A549 (cell line): ENCODE results near the gene C1orf105. TPM values are rescaled to one million over a fixed set of nuclear protein-coding genes. Genes with fewer than 3 reads are reported as not detected.

ENCODE experiments used
- ATAC-seq, 2 experiments: fragments of 200-7000 bp in 1 of 2; fragments of >200 bp in 1 of 2; cut with Nextera tagmentation in 1 of 2; cut with Tn5 transposase in 1 of 2; 3 replicates each; pipeline versions ENCODE4 v1.8.0 to v1.9.1; 2018 to 2020; ENCODE audit warnings: mild to moderate bottlenecking in 1 of 2, moderate library complexity in 1 of 2
- CTCF ChIA-PET: fragments of 300-600 bp; sonication (Branson Sonifier 250); formaldehyde crosslinking; extraction: SDS; loops from one replicate; lab custom pipeline; 2021; ENCODE audit warnings: antibody characterized with exemption, inconsistent platforms; lab: Yijun Ruan, JAX
- POLR2A ChIA-PET: fragments of 350-600 bp; formaldehyde crosslinking; extraction: SDS; loops from one replicate; lab custom pipeline; 2021; ENCODE audit warnings: antibody characterized with exemption, inconsistent platforms; lab: Yijun Ruan, JAX
- DNase-seq, 2 experiments: peaks; one replicate each; pipeline versions ENCODE4 v3.0.0 to v3.0.0-alpha.2; 2011 to 2016; ENCODE audit warnings: low read depth in 1 of 2, low spot score in 1 of 2
- FAIRE-seq: peaks from 2 replicates; lab custom pipeline; 2011; peaks lifted over from hg19 to GRCh38; lab: Jason Lieb, UNC
- H3K27ac ChIP-seq, 2 experiments: fragments of >200 bp; sonication (Bioruptor Twin); formaldehyde crosslinking; 3 replicates each; pipeline ENCODE4 v1.5.1; 2016 to 2017
- H3K4me1 ChIP-seq: fragments of >200 bp; sonication (Bioruptor Twin); formaldehyde crosslinking; 3 replicates; pipeline ENCODE4 v1.6.1; 2016
- H3K4me2 ChIP-seq: fragments of >200 bp; sonication (Bioruptor Twin); formaldehyde crosslinking; 3 replicates; pipeline ENCODE4 v1.6.1; 2016
- H3K4me3 ChIP-seq: fragments of >200 bp; sonication (Bioruptor Twin); formaldehyde crosslinking; 3 replicates; pipeline ENCODE4 v1.5.1; 2016
- H3K9me3 ChIP-seq: fragments of >200 bp; sonication (Bioruptor Twin); formaldehyde crosslinking; 3 replicates; pipeline ENCODE4 v1.6.1; 2016
- BCL3 ChIP-seq: fragments of >200 bp; sonication (Bioruptor Twin); formaldehyde crosslinking; IDR thresholded peaks from 3 replicates; pipeline ENCODE4 v1.6.1; 2016
- CBX8 ChIP-seq: fragments of 200-600 bp; sonication (generic); IDR thresholded peaks from 2 replicates; pipeline ENCODE4 v1.6.1; 2016
- CEBPB ChIP-seq, 2 experiments: fragments of >200 bp in 1 of 2; sonication (Bioruptor Twin) in 1 of 2; formaldehyde crosslinking in 1 of 2; IDR thresholded peaks; 2 replicates each; pipeline ENCODE4 v1.6.1; 2012 to 2016
- CHD4 ChIP-seq: fragments of 200-600 bp; sonication (generic); IDR thresholded peaks from 2 replicates; pipeline ENCODE4 v1.6.1; 2016; ENCODE audit warnings: antibody characterized with exemption, mild to moderate bottlenecking, borderline replicate concordance
- ELK1 ChIP-seq: fragments of 150-350 bp; IDR thresholded peaks from 2 replicates; pipeline ENCODE4 v1.6.1; 2014; ENCODE audit warnings: low read depth, mild to moderate bottlenecking, low read length
- FOSB ChIP-seq: fragments of 250-450 bp; sonication (Bioruptor Pico); IDR thresholded peaks from 2 replicates; pipeline ENCODE4 v1.5.0; 2020; ENCODE audit warnings: mild to moderate bottlenecking, moderate library complexity
- HOXB13 ChIP-seq: fragments of 250-450 bp; sonication (Bioruptor Pico); IDR thresholded peaks from 2 replicates; pipeline ENCODE4 v1.5.0; 2020; ENCODE audit warnings: low read depth, mild to moderate bottlenecking, moderate library complexity
- HOXB5 ChIP-seq: fragments of 250-450 bp; sonication (Bioruptor Pico); IDR thresholded peaks from 2 replicates; pipeline ENCODE4 v1.5.0; 2020; ENCODE audit warnings: mild to moderate bottlenecking, moderate library complexity
- KDM5A ChIP-seq: fragments of 200-600 bp; sonication (generic); IDR thresholded peaks from 2 replicates; pipeline ENCODE4 v1.6.1; 2016; ENCODE audit warnings: antibody characterized with exemption, mild to moderate bottlenecking
- MAZ ChIP-seq: fragments of 150-350 bp; IDR thresholded peaks from 2 replicates; pipeline ENCODE4 v1.6.1; 2014; ENCODE audit warnings: antibody characterized with exemption, low read depth, low read length, borderline replicate concordance
- MYC ChIP-seq: IDR thresholded peaks from 2 replicates; pipeline ENCODE4 v1.6.1; 2012; ENCODE audit warnings: mild to moderate bottlenecking, inconsistent platforms, low read length, improper control_type of control experiment, borderline replicate concordance
- NPAS2 ChIP-seq: fragments of 250-450 bp; sonication (Bioruptor Pico); IDR thresholded peaks from 2 replicates; pipeline ENCODE4 v1.8.0; 2022; ENCODE audit warnings: mild to moderate bottlenecking, moderate library complexity, borderline replicate concordance
- NR3C1 ChIP-seq: fragments of >200 bp; sonication (Bioruptor Twin); formaldehyde crosslinking; IDR thresholded peaks from 3 replicates; pipeline ENCODE4 v1.6.1; 2017
- PHF8 ChIP-seq: fragments of 200-600 bp; sonication (generic); IDR thresholded peaks from 2 replicates; pipeline ENCODE4 v1.6.1; 2016; ENCODE audit warnings: low read depth, mild to moderate bottlenecking, antibody characterized with exemption, moderate library complexity, borderline replicate concordance
- POLR2A ChIP-seq: IDR thresholded peaks from 2 replicates; pipeline ENCODE4 v1.6.1; 2012; ENCODE audit warnings: mild to moderate bottlenecking, low read length
- POLR2AphosphoS2 ChIP-seq: conservative IDR thresholded peaks from 2 replicates; pipeline ENCODE4 v1.6.1; 2012; ENCODE audit warnings: low read length, improper control_type of control experiment, inconsistent platforms
- RAD21 ChIP-seq, 2 experiments: fragments of >200 bp in 1 of 2; sonication (Bioruptor Twin) in 1 of 2; formaldehyde crosslinking in 1 of 2; IDR thresholded peaks in 1 of 2; conservative IDR thresholded peaks in 1 of 2; 2 replicates in 1 of 2; 3 replicates in 1 of 2; pipeline ENCODE4 v1.6.1; 2012 to 2018; ENCODE audit warnings: inconsistent platforms in 1 of 2
- SMC3 ChIP-seq: fragments of >200 bp; sonication (Bioruptor Twin); formaldehyde crosslinking; IDR thresholded peaks from 3 replicates; pipeline ENCODE4 v1.6.1; 2018; ENCODE audit warnings: inconsistent platforms
- USF2 ChIP-seq: fragments of 450-650 bp; IDR thresholded peaks from 2 replicates; pipeline ENCODE4 v1.6.1; 2014; ENCODE audit warnings: antibody characterized with exemption
- ZC3H11A ChIP-seq: fragments of 450-650 bp; IDR thresholded peaks from 2 replicates; pipeline ENCODE4 v1.6.1; 2014; ENCODE audit warnings: antibody characterized with exemption, mild to moderate bottlenecking
- ZNF302 ChIP-seq: fragments of 250-450 bp; sonication (Bioruptor Pico); IDR thresholded peaks from 2 replicates; pipeline ENCODE4 v1.9.0; 2021; ENCODE audit warnings: inconsistent platforms, mild to moderate bottlenecking, moderate library complexity
- ZSCAN20 ChIP-seq: fragments of 250-450 bp; sonication (Bioruptor Pico); IDR thresholded peaks from 2 replicates; pipeline ENCODE4 v1.8.0; 2022; ENCODE audit warnings: mild to moderate bottlenecking, moderate library complexity
- WGBS: methylation state at CpG from one replicate; pipeline ENCODE4 v1.1.6; 2017; ENCODE audit errors: missing lambda C conversion rate; 5-methylcytosine and 5-hydroxymethylcytosine counted together
- polyA plus RNA-seq, 4 experiments: library from polyadenylated mRNA; depleted of rRNA in 3 of 4; stranded (reverse); fragments of >200 nt; fragmentation: RNase III in 1 of 4; extraction: RNeasy Plus Mini Kit Qiagen cat#74134 plus additional on column Dnase treatment in 1 of 4; gene quantifications; 2 replicates in 3 of 4; 3 replicates in 1 of 4; pipeline ENCODE4 v1.2.3, GENCODE V29; 2011 to 2017
- TF ChIP-seq, protein P1 (sequence below): fragments of 250-450 bp; sonication (Bioruptor Pico); IDR thresholded peaks from 2 replicates; pipeline ENCODE4 v1.5.0; 2020; ENCODE audit warnings: low read depth, mild to moderate bottlenecking, moderate library complexity
- TF ChIP-seq, protein P2 (sequence below): fragments of >200 bp; sonication (Bioruptor Twin); formaldehyde crosslinking; IDR thresholded peaks from 2 replicates; pipeline ENCODE4 v1.6.1; 2016

Gene C1orf105
- polyA plus RNA-seq, 2 of the 4 experiments (the other 2 are of a cell fraction), result 0.40 TPM; not detected in 1

- TF ChIP-seq POLR2AphosphoS2 (no peak), CEBPB (IDR thresholded peaks at IDR 0.05) (no peak), FOSB (CRISPR knock-in tag) (no peak)
- no peak for ATAC-seq
- Histone ChIP-seq H3K4me3 (no peak overlapping the region), H3K4me2 (peak overlapping the region; percentile 0; the same call in 1 of the 3 replicates), H3K9me3 (no peaks in the 10 kb centered on the region), H3K4me1 (peaks cover 65% of the 10 kb centered on the region), H3K27ac (peak overlapping the region; percentile 8 to 48; a peak in 5 of 6 replicates)
- WGBS, result 81% methylated on average over 7 of the region's 7 CpGs
- DNase-seq, result no peak
- FAIRE-seq, result no peak
- ChIA-PET CTCF (interaction anchor here (1.3 to 7.1 kb wide), 3 partner anchors 11 to 450 kb away, joined by 3 to 62 read pairs (median 8); no protein-coding TSS in a partner anchor), POLR2A (interaction anchor here (0.9 kb wide), 1 partner anchor 80 kb away, joined by 3 read pairs; no protein-coding TSS in a partner anchor)
Observed at GRCh38 chr1:172452536-172453152, 32.2 kb downstream of the C1orf105 start.

DNA sequence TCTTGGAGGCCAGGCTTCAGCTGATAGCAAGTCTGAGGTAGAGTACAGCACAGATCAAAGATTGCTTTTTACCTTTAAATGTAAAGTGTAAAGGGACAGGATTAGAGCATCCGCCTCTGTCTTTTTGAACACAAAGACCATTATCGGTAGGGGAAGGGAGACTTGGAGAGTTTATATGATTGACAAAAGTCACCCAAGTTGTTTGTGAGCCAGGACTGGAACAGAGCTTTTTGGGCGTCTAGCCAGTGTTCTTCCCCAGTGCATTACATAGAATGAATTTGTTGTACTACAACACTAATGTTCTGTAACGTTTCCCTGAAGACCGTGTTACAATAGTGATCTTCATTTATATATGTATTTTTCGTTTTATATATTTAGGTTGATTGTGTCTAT, 32.7 kb downstream of the C1orf105 start:
- peak overlapping the region; percentile 33; the same call in 2 of the 3 replicates for H3K4me2 ChIP-seq
- ATAC-seq (no peak), DNase-seq (no peak), FAIRE-seq (no peak)
- H3K27ac ChIP-seq, result peak overlapping the region in 1 of 2 experiments; percentile 48; a peak in 3 of 6 replicates
- CTCF ChIA-PET, result interaction anchor here (1.3 to 7.1 kb wide), 3 partner anchors 11 to 451 kb away, joined by 3 to 62 read pairs (median 8); no protein-coding TSS in a partner anchor
- H3K9me3 ChIP-seq, result no peaks in the 10 kb centered on the region
- no peak for TF ChIP-seq BCL3
- TF ChIP-seq, protein P1, sequence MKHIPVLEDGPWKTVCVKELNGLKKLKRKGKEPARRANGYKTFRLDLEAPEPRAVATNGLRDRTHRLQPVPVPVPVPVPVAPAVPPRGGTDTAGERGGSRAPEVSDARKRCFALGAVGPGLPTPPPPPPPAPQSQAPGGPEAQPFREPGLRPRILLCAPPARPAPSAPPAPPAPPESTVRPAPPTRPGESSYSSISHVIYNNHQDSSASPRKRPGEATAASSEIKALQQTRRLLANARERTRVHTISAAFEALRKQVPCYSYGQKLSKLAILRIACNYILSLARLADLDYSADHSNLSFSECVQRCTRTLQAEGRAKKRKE (CRISPR knock-in tag), result no peak
- TF ChIP-seq SMC3, result no peak
- TF ChIP-seq NPAS2, result no peak
- TF ChIP-seq PHF8, result no peak
- no peak for TF ChIP-seq USF2
- no peak for TF ChIP-seq HOXB5
- TF ChIP-seq MYC, result no peak
- TF ChIP-seq ZC3H11A, result no peak
- TF ChIP-seq ELK1, result no peak
- no peak for TF ChIP-seq KDM5A
- TF ChIP-seq MAZ, result no peak
- no peak for TF ChIP-seq CBX8
- no peak for TF ChIP-seq RAD21 (conservative IDR thresholded peaks at IDR 0.05 in 1 of 2, IDR thresholded peaks at IDR 0.05 in 1 of 2)
- no peak overlapping the region for H3K4me3 ChIP-seq
- H3K4me1 ChIP-seq, result peaks cover 60% of the 10 kb centered on the region
- 61% methylated on average over 6 of the region's 6 CpGs for WGBS
- POLR2A ChIA-PET, result interaction anchor here (0.9 to 1.1 kb wide), 2 partner anchors 79 kb away, joined by 3 to 4 read pairs; no protein-coding TSS in a partner anchor

GRCh38 chr1:172453607-172454006, 33.1 kb downstream of the C1orf105 start:
- POLR2A ChIA-PET, result interaction anchor here (1.1 kb wide), 1 partner anchor 79 kb away, joined by 4 read pairs; no protein-coding TSS in a partner anchor
- TF ChIP-seq ZSCAN20 (CRISPR knock-in tag) (no peak), MAZ (no peak), ZC3H11A (no peak), ZNF302 (no peak), CEBPB (IDR thresholded peaks at IDR 0.05) (no peak), NR3C1 (no peak), POLR2A (no peak), ELK1 (no peak), HOXB13 (no peak), CHD4 (no peak)
- TF ChIP-seq, protein P2, sequence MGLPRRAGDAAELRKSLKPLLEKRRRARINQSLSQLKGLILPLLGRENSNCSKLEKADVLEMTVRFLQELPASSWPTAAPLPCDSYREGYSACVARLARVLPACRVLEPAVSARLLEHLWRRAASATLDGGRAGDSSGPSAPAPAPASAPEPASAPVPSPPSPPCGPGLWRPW, result no peak
- CTCF ChIA-PET, result interaction anchor here (1.3 to 7.1 kb wide), 3 partner anchors 10 to 266 kb away, joined by 5 to 62 read pairs (median 8); partner anchors contain the start of gene PIGC
- FAIRE-seq (no peak), DNase-seq (no peak), ATAC-seq (no peak)
- H3K27ac ChIP-seq, result peak overlapping the region in 1 of 2 experiments; percentile 20; a peak in 1 of 6 replicates
- H3K4me1 ChIP-seq, result peaks cover 56% of the 10 kb centered on the region
- 17% methylated on average over 1 of the region's 1 CpG for WGBS
- H3K4me3 ChIP-seq, result no peak overlapping the region
- peak overlapping the region; percentile 33; the same call in 2 of the 3 replicates for H3K4me2 ChIP-seq
- no peaks in the 10 kb centered on the region for H3K9me3 ChIP-seq
